ENCODE measurements around the gene SRR. TPM values are rescaled to one million over a fixed set of nuclear protein-coding genes. Genes with fewer than 3 reads are reported as not detected.

Gene SRR
- polyA plus RNA-seq, 1 donor from 2014 or later: 69.0 TPM

GRCh38 chr17:2279707-2280106, 24.0 kb upstream of the SRR start:
- no peak overlapping the region for H2AFZ ChIP-seq (ENCODE audit: low read depth, low read length)
- no peaks in the 10 kb centered on the region for H3K9me3 ChIP-seq (ENCODE audit: low read length)
- H3K27ac ChIP-seq (ENCODE audit: low read length): no peak overlapping the region
- no peak overlapping the region for H3K9ac ChIP-seq (ENCODE audit: low read length)
- no peaks in the 10 kb centered on the region for H3K79me2 ChIP-seq (replicated peaks; ENCODE audit: insufficient read depth, low read length)
- H3K9me2 ChIP-seq (ENCODE audit: insufficient read depth, low read length): no peaks in the 10 kb centered on the region
- H3F3A ChIP-seq (ENCODE audit: insufficient read depth, low read length, poor library complexity, severe bottlenecking): no peaks in the 10 kb centered on the region
- no peaks in the 10 kb centered on the region for H3K27me3 ChIP-seq (ENCODE audit: insufficient read depth, low read depth, low read length)
- TF ChIP-seq TAF1 (IDR thresholded peaks at IDR 0.05; ENCODE audit: low read depth) (no peak), CTCF (IDR thresholded peaks at IDR 0.05; ENCODE audit: poor library complexity, severe bottlenecking) (no peak), MXI1 (conservative IDR thresholded peaks at IDR 0.05; ENCODE audit: poor library complexity, severe bottlenecking) (no peak), EP300 (conservative IDR thresholded peaks at IDR 0.05; ENCODE audit: poor library complexity, severe bottlenecking) (no peak), EZH2 (IDR thresholded peaks at IDR 0.05; ENCODE audit: borderline replicate concordance, insufficient read depth, low read length, poor library complexity, severe bottlenecking) (no peak), REST (IDR thresholded peaks at IDR 0.05; ENCODE audit: borderline replicate concordance) (no peak), SMC3 (conservative IDR thresholded peaks at IDR 0.05; ENCODE audit: poor library complexity) (no peak), POLR2AphosphoS5 (IDR thresholded peaks at IDR 0.05) (no peak), RAD21 (conservative IDR thresholded peaks at IDR 0.05) (no peak)
- H3K4me2 ChIP-seq (ENCODE audit: low read length): no peak overlapping the region
- H3K4me3 ChIP-seq (ENCODE audit: low read length): no peak overlapping the region
- peaks cover 5% of the 10 kb centered on the region for H3K36me3 ChIP-seq (ENCODE audit: insufficient read depth, low read length)
- H4K20me1 ChIP-seq (ENCODE audit: insufficient read depth): no peaks in the 10 kb centered on the region

GRCh38 chr17:2282297-2282873, 21.4 kb upstream of the SRR start:
- no peak overlapping the region for H3K9ac ChIP-seq (ENCODE audit: low read length)
- no peaks in the 10 kb centered on the region for H3K9me2 ChIP-seq (ENCODE audit: insufficient read depth, low read length)
- no peaks in the 10 kb centered on the region for H3K27me3 ChIP-seq (ENCODE audit: insufficient read depth, low read depth, low read length)
- H4K20me1 ChIP-seq (ENCODE audit: insufficient read depth): no peaks in the 10 kb centered on the region
- TF ChIP-seq TAF1 (IDR thresholded peaks at IDR 0.05; ENCODE audit: low read depth) (no peak), MXI1 (conservative IDR thresholded peaks at IDR 0.05; ENCODE audit: poor library complexity, severe bottlenecking) (no peak), EP300 (conservative IDR thresholded peaks at IDR 0.05; ENCODE audit: poor library complexity, severe bottlenecking) (no peak), RAD21 (conservative IDR thresholded peaks at IDR 0.05) (peak; percentile 71), REST (IDR thresholded peaks at IDR 0.05; ENCODE audit: borderline replicate concordance) (no peak), SMC3 (conservative IDR thresholded peaks at IDR 0.05; ENCODE audit: poor library complexity) (peak; percentile 72), CTCF (IDR thresholded peaks at IDR 0.05; ENCODE audit: poor library complexity, severe bottlenecking) (peak; percentile 76), EZH2 (IDR thresholded peaks at IDR 0.05; ENCODE audit: borderline replicate concordance, insufficient read depth, low read length, poor library complexity, severe bottlenecking) (no peak), POLR2AphosphoS5 (IDR thresholded peaks at IDR 0.05) (no peak)
- H3K36me3 ChIP-seq (ENCODE audit: insufficient read depth, low read length): peaks cover 5% of the 10 kb centered on the region
- H3K9me3 ChIP-seq (ENCODE audit: low read length): no peaks in the 10 kb centered on the region
- H3F3A ChIP-seq (ENCODE audit: insufficient read depth, low read length, poor library complexity, severe bottlenecking): no peaks in the 10 kb centered on the region
- H3K27ac ChIP-seq (ENCODE audit: low read length): no peak overlapping the region
- H2AFZ ChIP-seq (ENCODE audit: low read depth, low read length): no peak overlapping the region
- no peak overlapping the region for H3K4me3 ChIP-seq (ENCODE audit: low read length)
- H3K4me2 ChIP-seq (ENCODE audit: low read length): no peak overlapping the region
- H3K79me2 ChIP-seq (replicated peaks; ENCODE audit: insufficient read depth, low read length): no peaks in the 10 kb centered on the region
